Activated CD8-positive, alpha-beta memory T cell treated with anti-CD3 and anti-CD28 coated beads, Interleukin-2, amount 50 U/mL, for 48 hours (primary cell): ENCODE data around the gene TTBK2.
"Not testable (repeated sequence)": the region's sequence is repeated elsewhere in the genome, so short reads cannot be mapped to it uniquely, and the experiment has no call there.

Source experiments
- DNase-seq: peaks from one replicate; pipeline ENCODE4 v3.0.0-alpha.2; 2020

The TTBK2 gene

DNA sequence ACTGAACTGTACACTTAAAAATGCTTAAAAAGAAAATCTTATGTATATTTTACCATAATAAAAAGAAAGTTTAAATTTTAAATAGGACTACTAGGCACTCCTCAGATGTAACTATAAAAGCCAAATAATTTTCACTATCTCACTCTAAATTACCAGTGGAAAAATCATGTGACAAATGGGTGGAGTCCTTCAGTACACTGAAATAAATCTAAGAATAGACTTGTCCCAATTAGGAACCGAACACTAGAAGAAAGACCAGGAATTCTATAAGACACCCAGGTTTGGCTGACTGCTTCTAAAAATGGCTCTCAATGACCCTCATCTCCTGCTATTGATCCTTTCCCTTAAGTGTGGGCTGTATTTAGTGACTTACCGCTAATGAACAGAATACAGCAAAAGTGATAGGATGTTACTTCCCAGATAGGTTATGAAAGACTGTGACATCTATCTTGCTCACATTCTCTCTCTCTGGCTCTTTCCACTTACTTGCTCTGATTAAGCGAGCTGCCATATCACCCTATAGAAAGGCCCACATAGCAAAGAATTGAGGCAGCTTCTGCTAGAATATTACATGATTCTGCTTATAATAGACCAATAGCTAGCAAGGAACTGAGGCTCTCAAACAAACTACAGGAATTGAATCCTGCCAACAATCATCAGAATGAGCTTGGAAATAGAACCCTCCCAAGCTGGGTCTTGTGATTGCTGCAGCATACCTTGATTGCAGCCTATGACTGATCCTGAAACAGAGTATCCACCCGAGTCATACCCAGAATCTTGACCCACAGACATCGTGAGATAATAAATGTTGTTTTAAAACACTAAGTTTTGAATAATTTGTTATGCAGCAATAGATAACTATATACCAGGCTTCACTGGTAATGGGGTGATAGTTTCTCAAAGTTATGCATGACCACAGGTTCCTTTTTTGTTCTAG lies 16.9 kb downstream of the TTBK2 start:
- no peak for DNase-seq

DNA sequence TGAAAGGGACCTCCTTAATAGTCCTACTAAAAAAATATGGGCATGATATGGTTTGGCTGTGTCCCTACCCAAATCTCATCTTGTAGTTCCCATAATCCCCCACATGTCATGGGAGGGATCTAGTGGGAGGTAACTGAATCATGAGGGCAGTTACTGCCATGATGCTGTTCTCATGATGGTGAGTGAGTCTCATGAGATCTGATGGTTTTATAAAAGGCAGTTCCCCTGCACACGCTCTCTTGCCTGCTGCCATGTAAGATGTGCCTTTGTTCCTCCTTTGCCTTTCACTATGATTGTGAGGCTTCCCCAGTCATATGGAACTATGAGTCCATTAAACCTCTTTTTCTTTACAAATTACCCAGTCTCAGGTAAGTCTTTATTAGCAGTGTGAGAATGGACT lies 26.7 kb downstream of the TTBK2 start:
- not testable (repeated sequence) for DNase-seq

DNA sequence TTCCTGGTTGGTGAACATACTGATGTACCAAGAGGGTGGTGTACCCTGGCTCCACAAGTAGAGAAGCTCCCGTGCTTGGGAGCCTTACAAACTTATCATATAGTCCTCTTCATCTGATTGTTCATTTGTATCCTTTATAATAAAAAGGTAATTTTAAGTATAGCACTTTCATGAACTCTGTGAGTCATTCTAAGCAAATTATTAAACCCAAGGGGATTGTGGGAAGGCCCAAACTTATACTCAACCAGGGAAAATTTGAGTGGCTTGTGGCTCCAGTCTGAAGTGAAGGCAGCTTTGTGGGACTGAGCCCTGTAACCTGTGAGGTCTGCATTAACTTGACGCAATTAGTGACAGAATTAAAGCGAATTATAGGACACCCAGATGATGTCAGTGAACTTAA lies 29.0 kb downstream of the TTBK2 start:
- no peak for DNase-seq

DNA sequence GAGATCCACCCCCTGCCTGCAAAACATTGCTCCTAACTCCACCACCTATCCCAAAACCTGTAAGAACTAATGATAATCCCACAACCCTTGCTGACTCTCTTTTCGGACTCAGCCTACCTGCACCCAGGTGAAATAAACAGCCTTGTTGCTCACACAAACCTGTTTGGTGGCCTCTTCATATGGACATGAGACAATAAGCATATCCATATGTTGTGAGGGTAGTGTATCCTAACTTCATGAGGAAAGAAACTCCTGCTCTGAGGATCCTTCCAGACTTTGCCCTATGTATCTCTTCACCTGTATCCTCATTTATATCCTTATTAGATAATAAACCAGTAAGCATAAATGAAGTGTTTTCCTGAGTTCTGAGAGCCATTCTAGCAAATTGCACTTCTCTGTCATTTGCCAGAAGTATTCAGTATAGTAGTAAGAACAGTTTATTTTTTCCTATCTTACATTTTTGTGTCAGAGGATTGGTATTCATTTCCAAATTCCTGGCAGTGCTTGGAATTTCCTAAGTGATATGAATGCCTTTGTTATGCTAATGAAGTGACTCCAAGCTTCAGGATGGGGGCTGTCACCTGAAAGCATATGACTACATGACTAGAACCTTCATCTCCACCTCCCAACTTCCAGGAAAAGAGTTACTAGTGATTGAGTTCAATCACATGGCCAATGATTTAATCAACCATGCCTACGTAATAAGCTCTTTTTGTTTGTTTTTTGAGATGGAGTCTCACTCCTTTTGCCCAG lies 30.2 kb downstream of the TTBK2 start:
- no peak for DNase-seq

DNA sequence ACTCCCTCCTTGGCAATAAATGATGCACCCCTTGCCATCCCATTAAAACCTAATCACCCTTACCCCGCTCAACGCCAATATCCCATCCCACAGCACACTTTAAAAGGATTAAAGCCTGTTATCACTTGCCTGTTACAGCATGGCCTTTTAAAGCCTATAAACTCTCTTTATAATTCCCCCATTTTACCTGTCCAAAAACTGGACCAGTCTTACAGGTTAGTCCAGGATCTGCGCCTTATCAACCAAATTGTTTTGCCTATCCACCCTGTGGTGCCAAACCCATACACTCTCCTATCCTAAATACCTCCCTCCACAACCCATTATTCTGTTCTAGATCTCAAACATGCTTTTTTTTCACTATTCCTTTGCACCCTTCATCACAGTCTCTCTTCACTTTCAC lies 33.2 kb downstream of the TTBK2 start:
- not testable (repeated sequence) for DNase-seq

DNA sequence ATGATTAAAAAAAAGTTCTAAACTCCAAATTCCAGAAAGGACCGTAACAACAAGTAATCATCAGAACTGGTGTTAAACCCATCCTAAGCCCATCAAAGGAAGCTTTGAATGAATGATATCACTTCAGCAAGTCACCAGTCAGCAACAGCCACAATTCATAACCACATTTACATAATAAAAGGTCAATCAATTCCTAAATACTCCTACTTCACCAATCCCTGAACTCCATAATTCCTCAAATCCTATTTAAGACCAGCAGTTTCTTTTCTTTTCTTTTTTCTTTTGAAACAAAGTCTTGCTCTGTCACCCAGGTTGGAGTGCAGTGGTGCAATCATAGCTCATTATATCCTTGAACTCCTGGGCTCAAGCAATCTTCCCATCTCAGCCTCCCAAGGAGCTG lies 40.5 kb downstream of the TTBK2 start:
- DNase-seq, result no peak

DNA sequence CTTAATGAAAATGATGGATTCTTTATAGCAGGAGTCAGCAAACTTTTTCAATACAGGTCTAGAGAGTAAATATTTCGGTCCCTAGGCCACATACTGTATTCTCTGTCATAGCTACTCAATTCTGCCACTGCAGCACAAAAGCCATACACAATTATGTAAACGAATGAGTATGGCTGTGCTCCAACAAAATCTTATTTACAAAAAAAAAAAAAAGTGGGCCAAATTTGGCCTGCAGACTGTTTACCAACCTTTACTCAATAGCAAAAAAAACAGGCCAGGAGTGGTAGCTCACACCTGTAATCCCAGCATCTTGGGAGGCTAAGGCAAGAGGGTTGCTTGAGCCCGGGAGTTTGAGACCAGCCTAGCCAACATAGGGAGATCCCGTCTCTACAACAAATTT lies 41.1 kb downstream of the TTBK2 start:
- no peak for DNase-seq

DNA sequence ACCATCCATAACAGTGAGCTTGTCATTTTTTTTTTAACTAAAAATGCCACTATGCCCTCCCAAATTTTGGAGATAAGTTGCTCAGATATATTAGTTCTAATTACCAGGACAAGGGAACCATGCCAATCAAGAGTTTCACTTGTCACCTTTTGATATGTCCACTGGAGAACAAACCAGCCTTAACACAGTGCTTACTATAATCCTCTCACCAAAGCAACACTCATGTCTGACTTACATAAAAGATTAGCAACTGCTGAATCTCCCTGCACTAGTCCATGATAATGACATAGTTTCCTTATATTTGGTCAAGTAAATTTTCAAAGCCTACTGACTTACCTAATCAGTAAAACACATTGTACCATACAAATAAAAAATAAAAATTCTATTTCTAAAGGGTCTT lies 44.4 kb downstream of the TTBK2 start:
- no peak for DNase-seq

DNA sequence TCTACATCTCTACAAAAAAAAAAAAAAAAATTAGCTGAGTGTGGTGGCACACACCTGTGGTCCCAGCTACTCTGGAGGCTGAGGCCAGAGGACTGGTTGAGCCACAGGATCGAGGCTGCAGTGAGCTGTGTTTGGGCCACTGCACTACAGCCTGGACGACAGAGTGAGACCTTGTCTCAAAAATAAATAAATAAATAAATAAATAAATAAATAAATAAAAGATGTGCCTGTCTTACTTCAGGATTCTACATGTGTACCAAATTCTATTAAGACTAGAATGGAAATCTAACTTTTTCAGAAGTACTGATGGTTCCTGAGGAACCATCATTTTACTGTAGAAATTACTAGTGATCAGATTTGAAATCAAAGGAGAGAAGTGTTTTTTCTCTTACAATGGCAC lies 51.9 kb downstream of the TTBK2 start:
- no peak for DNase-seq

DNA sequence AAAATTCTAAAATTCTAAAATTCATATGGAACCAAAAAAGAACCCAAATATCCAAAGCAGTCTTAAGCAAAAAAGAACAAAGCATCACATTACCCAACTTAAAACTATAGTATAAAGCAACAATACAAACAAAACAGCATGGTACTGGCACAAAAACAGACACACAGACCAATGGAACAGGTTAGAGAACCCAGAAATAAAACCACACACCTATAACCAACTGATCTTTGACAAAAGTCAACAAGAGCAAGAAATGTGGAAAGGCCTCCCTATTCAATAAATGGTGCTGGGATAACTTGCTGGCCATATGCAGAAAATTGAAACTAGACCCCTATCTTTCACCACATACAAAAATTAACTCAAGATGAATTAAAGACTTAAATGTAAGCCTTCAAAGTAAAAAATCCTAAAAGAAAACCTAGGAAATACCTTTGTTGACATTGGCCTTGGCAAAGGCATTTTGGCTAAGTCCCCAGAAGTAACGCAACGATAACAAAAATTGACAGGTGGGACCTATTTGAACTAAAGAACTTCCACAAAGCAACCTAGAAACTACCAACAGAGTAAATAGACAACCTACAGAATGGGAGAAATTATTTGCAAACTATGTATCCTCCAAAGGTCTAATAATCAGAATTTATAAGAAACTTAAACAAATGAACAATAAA lies 56.9 kb downstream of the TTBK2 start:
- DNase-seq, result no peak

DNA sequence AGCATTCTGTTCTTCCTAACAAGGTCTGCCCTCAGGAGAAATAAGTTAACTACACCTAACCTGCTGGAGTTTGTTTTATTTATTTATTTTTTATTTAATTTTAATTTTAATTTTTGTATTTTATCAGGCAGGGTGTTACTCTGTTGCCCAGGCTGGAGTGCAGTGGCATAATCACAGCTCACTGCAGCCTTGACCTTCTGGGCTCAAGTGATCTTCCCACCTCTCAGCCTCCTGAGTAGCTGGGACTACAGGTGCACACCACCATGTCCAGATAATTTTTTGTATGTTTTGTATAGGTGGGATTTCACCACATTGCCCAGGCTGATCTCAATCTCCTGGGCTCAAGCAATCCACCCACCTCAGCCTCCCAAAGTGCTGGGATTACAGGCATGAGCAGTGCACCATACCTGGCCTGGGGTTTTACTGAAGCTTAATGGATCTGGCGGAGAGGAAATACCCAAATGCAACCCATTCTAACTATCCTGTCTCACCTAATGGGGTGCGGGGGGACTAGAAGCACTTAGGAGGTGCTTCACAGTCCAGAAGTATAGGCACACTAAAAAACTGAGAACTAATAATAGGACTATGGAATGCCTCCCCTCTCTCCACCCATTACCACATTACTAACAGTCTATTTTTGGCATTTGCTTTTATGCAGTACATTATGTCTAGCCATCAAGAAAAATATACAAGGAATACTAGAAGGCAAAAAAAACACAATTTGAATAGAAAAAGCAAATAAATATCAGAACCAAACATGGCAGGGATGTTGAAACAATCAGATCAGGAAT lies 61.4 kb downstream of the TTBK2 start:
- DNase-seq, result no peak

DNA sequence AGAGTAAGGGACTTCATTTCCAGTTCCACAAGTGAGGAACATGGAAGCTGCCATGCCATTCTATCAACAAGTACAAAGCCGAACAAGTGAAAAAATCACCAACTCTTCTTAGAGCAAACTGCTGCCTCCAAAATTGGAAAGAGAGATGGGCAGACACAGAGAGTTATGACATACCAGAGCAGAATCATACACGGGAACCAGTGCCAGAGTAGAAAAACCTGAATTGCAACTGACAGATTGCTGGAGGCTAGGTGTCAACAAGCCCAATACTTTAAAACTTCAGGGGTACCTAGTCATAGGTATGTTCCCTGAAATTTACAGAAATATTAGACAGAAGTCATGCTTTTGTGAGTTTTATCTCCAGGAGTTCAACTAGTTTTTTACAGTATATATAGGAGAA lies 62.0 kb downstream of the TTBK2 start:
- no peak for DNase-seq

DNA sequence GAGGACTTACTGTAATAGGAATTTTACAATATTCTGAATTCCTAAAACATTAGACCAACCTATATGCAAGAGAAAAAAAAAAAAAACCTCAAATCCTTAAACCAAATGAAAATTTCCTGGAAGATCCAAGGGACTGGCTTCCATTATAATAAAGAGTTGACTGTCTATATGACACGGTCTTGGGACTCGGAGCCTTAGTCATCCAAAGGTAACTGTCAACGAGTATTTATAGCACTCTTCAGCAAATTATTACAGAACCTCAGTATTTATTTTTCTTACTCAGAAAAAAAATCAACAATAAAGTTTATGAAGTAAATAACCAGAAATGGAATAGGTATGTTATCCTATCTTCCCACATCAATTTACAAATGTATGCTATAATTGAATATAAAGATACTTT lies 66.0 kb downstream of the TTBK2 start:
- DNase-seq, result no peak

DNA sequence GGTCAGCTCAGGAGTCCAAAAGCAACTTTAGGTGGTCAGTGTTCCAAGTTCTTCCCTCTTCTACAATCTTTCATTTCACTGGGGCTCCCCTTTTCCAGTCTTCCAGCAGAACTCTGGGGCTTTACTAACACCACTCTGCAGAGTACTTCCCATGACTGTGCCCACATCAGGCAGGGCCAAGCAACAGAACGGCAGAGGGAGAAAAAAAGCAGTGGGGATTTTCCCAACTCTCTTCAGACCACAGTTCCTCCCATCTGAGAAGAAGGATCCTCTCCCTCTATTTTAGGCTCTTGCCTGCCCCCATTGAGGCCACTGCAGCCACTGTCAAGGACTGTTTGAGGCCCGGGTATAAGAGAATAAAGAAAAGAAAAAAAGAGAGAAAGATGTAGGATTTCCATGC lies 70.7 kb downstream of the TTBK2 start:
- no peak for DNase-seq

DNA sequence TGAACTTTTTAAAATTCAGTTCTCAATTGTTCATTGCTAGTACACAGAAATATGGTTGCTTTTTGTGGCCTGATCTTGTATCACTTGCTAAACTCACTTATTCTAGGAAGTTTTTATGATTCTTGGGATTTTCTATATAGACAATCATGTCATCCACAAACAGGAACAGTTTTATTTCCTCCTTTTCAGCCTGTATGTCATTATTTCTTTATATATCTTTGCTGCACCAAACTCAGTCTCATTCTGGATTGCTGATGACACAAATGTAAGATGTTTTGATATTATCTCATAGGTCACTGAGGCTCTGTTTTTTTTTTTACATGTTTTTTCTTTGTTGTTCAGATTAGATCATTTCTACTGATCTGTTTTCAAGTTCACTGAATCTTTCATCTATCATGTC lies 71.7 kb downstream of the TTBK2 start:
- no peak for DNase-seq

DNA sequence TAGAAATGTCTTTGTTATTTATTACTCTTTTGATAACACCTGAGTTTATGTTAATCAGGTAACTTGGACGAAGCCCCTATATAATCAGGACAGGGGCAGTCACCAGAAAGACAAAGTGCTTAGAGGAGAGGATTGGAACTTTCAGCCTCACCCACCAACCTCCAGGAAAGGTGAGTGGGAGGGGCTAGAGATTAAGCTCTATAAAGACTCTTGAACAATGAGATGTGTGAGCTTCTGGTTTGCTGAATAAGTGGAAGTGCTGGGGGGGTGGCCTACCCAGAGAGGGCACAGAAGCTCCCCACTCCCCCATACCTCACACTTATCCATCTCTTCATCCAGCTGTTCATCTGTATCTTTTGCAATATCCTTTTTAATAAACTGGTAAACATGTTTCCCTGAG lies 73.9 kb downstream of the TTBK2 start:
- no peak for DNase-seq

DNA sequence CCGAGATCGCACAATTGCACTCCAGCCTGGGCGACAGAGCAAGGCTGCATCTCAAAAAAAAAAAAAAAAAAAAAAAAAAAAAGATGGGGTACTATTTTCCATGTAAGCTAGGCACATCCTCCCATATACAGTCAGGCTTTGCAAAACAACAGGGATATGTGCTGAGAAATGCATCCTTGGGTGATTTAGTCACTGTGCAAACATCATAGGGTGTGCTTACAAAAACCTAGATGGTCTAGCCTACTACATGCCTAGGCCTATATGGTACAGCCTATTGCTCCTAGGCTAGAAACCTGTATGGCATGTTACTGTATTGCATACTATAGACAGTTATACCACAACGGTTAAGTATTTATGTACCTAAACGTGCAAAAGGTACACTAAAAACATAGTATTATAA lies 75.0 kb downstream of the TTBK2 start:
- DNase-seq, result no peak

DNA sequence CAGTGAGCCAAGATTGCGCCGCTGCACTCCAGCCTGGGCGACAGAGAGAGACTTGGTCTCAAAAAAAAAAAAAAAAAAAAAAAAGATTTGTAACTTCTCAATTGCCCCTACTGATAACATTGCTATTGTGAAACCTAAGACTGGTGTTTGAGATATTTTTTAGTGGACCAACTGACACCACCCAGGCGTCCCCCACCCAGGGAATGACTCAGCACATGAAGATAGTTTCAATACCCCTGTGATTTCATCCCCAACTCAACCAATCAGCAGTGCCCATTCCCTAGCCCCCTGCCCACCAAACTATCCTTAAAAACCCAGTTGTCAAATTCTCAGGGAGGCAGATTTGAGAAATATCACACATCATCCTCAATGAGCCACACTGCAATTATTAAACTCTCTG lies 76.9 kb downstream of the TTBK2 start:
- DNase-seq, result no peak

DNA sequence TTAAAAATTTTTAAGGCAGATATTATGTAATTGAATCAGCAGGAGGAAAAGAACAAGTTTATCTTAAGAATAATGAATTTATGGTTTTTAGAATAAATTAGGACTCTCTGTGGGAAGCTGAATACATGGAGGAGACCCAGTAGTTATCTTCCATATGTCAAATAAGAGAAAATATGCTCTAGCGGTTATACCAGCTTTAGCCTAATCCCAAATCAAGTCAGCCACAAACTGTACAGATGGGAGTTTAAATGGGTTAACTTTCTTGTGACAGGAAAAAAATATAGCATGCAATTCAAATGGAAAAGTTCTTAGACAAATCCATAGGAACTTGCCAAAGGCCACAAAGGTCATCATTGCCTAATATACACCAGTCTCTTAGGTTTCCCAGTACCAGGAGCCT lies 84.3 kb downstream of the TTBK2 start:
- no peak for DNase-seq

DNA sequence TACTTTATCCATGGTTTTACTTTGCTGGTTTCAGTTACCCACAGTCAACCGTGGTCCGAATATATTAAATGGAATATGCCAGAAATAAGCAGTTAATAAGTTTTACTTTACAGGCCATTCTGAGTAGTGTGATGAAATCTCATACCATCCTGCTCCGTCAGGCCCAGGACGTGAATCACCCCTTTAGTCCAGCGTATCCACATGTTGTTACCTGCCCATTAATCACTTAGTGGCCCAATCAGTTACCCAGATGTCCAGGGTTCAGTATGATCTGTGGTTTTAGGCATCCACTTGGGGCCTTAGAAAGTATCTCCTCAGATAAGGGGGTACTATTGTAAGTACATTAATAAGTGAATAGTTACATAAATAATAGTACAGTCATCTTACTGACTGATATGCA lies 88.0 kb downstream of the TTBK2 start:
- no peak for DNase-seq

DNA sequence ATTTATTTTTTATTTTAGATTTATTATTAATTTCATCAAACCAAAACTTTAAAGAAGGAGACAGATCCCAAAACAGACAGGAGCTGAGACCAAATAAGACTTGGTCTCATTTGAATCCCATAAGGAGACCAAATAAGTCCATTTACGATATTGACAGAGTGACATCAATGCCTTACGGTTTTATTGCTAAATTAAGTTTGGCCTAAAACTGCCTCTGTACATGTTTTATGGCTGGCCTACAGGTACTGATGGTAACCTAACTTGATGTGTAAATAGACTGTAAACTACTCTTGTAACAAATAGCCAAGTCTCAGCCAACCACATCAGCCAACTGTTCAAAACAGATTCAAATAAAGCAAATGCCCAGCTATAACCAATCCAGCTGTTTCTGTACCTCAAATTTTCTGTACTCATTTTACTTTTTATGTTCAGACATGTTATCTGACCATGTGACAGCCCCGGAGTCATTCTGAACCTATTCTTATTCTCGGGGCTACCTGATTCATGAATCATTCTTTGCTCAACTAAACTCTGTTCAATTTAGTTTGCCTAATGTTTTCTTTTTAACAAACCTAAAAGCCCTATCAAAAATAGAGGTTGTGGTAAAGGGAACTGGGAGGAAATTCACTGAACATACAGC lies 94.2 kb downstream of the TTBK2 start:
- no peak for DNase-seq

DNA sequence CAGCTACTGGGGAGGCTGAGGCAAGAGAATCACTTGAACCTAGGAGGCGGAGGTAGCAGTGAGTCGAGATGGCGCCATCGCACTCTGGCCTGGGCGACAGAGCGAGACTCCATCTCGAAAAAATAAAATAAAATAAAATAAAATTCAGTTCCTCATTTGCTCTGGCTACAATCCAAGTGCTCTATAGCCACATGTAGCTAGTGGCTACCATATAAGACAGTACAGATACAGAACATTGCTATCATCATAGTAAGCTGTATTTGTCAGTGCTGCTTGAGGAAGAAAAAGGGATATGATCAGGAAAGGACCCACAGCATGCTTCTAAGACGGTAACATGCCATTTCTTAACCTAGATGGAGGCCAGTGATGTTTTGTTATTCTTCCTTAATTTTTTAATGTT lies 95.0 kb downstream of the TTBK2 start:
- no peak for DNase-seq
